ENCODE data around the gene SSH2.
"Not testable (repeated sequence)": the region's sequence is repeated elsewhere in the genome, so short reads cannot be mapped to it uniquely, and the experiment has no call there.

Gene SSH2

DNA sequence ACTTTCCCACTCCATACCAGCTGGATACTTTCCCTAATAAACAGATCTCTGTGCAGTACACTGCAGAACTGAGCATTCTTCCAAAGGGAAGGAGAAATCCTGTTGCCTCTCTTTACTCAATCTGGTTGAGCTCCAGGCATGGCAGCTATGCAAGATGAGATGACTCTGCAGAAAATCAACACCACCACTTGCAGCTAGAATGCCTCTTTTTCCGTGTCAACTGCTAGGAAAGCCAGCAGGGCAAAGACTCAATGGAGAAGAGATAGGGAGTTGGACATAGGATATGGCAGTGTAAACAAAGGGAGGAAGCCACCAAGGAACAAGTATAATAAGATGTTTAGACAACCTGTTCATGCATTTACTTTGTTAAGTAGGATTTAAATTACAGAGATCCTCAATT lies 266.9 kb downstream of the SSH2 start:
- DNase-seq (ENCODE audit: low read depth): no peak

DNA sequence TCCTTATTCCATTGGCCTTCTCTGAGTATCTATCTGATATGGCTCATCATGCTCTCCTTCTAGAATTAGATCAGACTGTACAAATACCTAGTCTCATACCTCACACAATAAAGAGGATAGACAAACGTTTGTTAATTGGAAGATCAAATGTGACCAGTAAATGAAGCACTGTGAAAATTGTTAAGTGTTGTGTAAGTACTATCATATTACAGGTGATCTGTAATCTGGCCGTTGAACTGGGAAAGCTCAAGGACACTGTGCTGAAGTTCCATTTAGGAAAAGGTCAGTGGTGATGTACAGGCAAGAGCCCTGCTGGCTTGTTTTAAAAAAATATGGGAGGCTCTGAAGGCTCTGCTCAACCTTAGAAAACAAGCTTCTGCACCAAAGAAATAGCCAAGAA lies 268.8 kb downstream of the SSH2 start:
- DNase-seq (ENCODE audit: low read depth): no peak

DNA sequence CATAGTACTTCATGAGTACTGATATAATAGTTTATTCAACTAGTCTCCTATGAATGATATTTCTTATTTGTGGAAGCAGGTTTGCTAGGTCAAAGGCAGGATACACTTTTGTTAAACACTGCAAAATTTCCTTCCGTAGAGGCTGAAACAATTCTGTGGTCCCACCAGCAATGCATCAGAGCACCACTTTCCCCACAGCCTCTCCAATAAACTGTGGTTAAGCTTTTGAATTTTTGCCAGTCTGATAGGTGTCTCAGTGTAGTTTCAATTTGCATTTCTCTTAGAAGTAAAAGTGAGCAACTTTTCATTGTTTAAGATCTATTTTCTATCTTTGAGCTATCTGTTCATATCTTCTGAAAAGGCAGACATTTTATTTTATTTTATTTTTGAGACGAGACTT lies 270.9 kb downstream of the SSH2 start:
- no peak for DNase-seq (ENCODE audit: low read depth)

DNA sequence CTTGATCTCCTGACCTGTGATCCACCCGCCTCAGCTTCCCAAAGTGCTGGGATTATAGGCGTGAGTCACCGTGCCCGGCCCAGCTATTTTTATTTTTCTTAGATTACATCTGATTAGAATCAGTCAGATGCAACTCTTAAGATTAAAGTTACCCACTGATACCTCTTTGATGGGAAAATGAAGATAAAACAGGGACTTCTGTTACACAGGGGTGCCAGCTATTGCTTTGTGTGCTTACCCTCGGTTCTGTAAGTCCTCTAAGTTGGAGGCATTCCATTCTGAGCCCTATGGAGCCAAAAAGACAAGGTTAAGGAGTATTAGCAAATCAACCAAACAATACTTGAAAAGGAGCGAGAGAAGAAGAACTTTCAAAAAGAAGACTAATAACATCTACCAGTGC lies 274.7 kb downstream of the SSH2 start:
- no peak for DNase-seq (ENCODE audit: low read depth)

DNA sequence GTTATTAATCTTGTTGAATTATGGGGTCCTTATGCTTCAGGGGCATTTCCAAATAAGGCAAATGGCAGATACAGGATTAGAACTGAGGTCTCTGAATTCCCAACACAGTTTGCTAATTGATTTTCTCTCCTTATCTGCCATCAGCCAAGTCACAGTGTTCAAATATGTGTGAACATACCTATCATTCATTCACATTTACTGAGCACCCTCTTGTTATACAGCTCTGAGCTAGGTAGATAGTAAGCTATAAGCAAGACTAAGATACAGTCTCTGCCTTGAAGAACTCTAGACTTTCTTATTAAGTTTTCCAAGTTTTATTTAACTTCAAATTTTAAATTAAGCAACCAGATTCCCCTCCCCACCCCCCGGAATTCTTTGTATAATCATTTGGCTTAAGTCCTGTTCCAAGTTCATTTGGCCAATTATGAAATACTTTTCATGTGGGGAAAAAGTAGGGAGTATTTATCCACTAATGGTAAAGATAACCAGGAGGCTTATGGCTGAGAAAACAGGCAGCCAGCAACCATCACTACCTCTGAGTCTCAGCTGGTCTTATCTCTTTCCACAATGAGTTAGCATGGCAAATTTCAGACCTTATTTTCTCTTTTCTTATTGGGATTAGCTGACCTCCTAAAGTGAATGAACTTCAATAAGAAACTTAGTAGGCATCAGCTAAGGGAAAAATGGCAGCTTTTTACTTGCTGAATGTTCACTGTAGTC lies 275.9 kb downstream of the SSH2 start:
- DNase-seq (ENCODE audit: low read depth): no peak

DNA sequence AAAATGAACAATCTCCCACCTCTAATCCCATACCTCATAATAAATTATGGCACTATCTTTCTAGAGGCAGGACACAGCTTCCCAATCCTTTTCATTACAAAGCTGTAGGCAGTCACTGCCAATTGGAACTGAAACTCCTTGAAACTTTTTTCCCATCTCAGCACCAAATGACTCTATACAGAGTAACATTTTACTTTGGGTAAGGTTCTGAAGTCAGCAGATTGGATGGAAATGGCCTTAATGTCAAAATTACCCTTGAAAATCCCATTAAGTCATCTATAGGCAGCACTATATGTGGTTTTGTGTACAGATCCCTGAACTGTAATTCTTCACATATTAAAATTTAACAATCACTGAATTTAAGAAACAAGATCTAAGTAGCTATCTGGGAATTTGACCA lies 277.1 kb downstream of the SSH2 start:
- DNase-seq (ENCODE audit: low read depth): no peak

DNA sequence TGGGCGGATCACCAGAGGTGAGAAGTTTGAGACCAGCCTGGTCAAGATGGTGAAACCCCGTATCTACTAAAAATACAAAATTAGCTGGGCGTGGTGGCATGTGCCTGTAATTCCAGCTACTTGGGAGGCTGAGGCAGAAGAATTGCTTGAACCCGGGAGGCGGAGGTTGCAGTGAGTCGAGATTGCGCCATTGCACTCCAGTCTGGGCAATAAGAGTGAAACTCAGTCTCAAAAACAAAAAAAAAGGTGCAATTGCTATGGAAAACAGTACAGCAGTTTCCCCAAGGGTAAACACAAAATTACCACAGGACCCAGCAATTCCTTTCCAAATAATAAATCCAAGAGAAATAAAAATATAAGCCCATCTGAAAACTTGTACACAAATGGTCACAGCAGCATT lies 278.1 kb downstream of the SSH2 start:
- not testable (repeated sequence) for DNase-seq (ENCODE audit: low read depth)

DNA sequence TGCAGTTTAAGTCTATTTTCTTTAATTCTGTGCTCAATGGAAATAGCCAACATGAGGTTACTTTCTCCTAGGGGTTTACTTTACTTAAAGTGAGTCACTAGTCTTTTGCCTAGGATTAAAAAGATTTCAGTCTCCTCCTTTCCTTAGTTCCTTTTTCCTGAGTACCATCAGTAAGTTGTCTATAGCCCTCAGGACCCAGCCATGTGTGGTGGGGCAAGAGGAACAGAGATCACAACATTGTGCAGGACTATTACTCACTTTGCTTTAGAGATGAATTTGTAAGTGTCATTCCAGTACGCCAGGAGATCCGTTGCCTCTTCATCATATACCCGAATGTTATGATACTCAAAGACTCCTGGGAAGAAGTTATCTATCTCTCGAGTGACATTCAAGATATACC lies 279.6 kb downstream of the SSH2 start:
- no peak for DNase-seq (ENCODE audit: low read depth)

DNA sequence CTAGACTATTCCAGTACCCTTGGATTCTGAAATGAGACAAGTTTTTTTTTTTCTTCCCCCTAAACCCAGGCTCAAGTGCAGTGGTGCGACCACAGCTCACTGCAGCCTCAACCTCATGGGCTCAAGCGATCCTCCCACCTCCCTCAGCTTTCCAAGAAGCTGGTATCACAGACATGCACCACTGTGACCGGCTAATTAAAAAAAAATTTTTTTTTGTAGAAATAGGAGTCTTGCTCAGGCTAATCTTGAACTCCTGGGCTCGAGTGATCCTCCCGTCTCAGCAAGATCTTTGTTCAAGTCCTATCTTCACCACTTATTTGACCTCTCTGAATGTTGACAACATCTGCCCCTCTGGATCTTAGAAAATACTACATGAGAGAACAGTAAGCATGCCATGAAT lies 280.7 kb downstream of the SSH2 start:
- no peak for DNase-seq (ENCODE audit: low read depth)

DNA sequence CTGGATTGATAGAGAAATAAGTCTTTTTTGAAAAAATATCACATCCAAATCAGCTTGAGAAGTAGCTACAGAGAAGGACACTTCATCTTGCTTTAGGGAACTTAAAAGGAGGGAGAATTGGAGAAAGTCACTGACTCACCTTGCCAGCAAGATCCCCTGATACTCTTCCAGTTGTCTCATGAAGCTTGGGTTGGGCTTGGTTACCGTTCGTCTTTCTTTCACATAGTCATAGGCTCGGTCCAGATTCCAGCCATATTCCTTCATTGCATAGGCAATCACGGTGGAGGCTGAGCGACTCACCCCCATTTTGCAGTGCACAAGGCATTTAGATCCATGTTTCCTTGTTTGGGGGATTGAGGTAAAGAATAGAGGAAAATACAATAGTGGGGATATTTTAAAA lies 282.0 kb downstream of the SSH2 start:
- no peak for DNase-seq (ENCODE audit: low read depth)

DNA sequence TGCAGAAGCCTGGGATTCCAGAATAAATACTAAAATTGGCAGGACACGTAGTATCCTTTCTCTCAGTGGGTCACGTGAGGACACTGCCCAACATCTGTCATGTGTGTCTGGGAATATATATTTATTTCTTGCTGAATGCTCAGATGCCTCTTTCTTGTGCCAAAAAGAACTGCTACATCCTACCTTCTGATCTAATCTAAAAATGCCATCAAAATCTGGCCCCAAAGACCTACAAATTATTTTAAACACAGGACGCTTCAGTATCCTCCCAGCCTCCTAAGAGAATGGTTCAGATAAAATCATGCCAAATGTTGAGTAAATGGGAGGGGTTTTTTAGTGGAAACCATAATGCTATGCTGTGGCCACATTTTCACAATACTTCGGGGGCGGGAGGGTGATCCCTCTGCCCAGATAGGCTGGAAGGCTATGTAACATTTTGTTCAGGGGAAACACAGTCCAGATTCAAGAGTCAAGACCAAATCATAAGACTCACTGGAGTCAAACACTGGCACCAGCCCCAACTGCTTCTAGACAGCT lies 284.4 kb downstream of the SSH2 start:
- peak; percentile 79 for DNase-seq (ENCODE audit: low read depth)

DNA sequence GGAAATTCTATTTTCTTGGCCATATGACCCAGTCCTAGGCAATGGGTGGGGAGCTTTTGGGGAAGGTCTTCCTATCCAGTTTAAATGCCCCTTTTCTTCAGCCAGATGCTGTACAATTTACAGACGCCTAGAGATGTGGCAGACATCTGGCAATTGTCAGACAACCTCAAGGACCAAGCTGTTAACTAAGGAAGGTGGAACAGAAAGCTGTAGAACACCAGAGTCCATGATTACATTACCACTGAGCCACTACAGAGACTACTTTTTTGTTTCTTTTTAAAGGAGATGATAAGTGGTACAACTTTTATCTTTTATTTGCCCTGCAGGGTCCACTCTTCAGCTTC lies 286.2 kb downstream of the SSH2 start:
- DNase-seq (ENCODE audit: low read depth): no peak

DNA sequence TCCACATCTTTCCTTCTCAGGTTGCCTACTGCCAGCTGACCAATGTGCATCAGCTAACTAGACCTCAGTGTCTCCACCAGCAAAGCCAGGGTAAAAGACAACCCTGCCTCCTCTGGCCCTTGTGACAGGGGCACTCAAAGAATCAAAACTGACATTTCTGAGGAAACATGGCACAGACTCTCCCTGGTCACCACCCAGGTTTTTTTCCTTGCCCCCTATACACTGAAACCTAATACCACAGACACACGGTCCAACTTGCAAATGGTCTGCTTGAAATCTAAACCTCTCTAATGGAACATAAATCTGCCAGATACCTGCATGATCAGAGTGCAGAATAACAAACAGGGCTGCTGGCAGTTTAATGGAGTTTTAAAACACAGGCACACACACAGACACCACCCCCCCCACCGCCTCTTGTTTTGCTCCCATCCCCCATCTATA lies 287.8 kb downstream of the SSH2 start:
- no peak for DNase-seq (ENCODE audit: low read depth)

DNA sequence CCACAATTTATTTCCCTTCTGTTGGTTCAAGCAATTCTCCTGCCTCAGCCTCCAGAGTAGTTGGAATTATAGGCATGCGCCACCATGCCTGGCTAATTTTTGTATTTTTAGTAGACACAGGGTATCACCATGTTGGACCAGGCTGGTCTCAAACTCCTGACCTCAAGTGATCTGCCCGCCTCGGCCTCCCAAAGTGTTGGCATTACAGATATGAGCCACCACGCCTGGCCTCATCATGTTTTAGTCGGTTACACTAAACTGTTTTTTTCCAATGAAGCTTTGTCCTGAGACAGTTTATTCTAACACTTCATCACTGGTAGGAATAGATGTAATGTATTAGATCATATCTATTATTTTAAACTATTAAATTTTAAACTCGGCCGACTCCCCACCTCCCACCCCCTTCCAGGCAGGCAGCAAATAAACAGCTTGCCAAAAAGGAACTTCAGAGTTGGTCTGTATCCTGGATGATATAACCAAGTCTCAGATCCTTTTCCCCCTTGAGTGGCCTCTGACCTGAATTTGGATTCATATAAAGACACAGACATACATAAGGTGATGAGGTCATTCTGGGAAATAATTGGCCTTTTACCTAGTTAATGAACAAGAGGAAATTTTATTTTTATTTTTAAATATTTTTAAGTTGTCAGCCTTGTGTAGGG lies 288.9 kb downstream of the SSH2 start:
- DNase-seq (ENCODE audit: low read depth): no peak

DNA sequence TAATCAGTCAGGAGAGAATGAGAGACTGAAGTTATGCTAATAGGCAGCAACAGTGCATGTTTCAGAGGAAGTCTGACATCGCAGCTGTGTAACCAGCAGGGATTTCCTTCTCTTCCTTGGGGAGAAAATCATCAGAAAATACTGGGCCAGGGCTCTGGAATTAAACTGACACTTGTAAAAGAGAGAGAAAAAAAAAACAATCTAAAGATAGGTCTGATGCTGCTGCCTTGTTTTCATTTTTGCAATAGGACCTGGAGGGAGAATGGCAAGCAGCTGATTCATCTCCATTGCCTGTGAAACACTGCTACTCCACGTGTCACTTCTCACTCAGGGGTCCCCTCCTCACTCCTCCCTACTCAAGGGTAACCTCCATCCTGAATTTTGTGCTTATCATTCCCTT lies 289.6 kb downstream of the SSH2 start:
- peak; percentile 39 for DNase-seq (ENCODE audit: low read depth)

DNA sequence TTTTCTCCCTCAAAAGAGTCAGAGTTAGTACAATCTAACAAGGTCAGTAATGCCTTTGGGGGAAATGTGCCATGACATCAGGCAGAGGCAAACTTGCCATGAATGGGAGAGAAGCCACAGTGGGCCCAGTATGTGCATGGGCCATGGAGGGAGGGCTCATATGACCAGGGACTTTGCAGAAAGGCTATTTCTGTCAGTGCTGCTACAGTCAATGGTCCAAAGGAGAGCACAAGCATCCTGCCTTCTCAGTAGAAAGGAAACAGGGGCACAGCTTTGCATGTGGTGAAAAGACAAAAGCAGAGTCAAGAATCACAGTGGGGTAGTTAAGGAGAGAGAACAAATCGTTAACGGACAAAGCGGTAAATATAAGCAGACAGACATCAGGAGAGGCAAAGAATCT lies 296.1 kb downstream of the SSH2 start:
- DNase-seq (ENCODE audit: low read depth): no peak

DNA sequence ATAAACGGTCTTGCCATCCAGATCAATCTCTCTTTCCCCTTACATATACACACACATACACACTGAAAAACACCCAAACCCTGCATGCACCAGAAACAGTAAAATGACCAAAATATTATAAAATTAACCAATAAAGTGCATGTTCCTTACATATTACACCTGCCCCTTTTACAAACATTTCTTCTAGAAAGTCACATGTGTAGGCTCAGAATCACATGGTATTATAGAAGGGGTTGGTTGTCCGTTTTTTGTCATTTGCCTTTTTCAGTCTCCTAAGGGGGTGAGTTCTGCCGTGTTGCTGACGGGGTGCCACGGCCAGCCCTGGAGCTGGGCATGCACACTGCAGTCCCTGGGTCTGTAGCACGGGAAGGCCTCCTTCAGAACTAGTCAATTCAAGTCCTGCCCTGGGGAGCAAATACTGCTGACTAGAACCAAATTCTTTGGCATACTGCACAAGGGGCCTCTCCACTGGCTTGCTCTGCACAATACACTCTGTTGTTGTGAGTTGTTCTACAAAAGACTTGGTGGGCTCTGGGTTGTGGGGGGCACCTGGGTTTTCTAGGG lies 299.3 kb downstream of the SSH2 start:
- DNase-seq (ENCODE audit: low read depth): no peak

DNA sequence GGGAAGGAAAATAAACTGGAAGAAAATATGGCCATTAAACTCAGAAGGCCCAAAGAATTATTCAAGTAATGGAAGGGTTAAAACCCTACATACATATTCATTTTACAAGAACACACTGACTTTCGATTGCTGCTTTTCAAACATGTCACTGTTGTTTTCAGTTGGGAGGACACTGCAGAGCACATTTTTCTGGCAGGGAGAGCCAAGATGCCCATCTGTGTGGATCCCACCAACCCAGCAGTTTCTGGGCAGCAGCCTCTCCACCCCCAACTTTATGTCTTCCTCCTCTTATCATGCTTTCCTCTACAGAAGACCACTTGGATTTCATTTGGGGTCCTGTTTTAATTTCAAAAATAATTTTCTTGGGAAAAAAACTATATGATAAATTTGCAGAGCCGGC lies 300.2 kb downstream of the SSH2 start:
- no peak for DNase-seq (ENCODE audit: low read depth)

DNA sequence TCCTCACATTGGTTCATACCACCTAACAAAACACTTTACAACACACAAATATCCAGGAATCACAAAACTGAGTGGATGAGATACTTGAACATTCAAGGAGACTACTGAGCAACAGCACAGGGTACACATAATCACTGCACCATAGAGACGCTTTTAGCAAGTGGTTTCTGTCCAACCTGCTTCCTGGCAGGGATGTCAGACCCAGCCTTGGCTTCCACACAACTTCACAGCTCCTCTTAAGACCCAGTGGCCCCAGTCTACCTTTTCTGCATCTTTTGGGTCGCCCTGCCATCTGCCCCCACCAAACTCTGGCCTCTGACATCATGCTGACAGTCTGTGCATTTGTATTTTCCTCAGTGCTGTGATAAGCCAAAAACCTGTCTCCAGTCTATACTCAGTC lies 301.4 kb downstream of the SSH2 start:
- no peak for DNase-seq (ENCODE audit: low read depth)

DNA sequence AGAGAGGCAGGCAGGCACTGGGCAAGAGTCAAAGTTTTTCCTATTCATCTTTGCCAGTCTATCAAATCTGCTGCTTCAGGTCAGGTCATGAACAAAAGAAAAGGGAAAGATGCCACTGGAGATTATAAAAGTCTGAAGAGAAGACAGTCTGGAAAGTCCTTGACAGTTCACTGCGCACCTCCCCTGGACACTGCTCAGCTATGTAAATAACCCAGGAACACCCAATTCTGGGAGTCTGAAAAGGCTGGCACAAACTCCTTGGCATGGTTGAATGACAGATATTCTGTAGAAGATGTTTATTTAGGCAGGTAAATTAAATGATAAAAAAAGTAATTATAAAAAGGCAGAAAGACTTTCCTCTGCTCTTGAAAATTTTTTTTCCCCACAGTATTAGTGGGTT lies 302.1 kb downstream of the SSH2 start:
- no peak for DNase-seq (ENCODE audit: low read depth)

DNA sequence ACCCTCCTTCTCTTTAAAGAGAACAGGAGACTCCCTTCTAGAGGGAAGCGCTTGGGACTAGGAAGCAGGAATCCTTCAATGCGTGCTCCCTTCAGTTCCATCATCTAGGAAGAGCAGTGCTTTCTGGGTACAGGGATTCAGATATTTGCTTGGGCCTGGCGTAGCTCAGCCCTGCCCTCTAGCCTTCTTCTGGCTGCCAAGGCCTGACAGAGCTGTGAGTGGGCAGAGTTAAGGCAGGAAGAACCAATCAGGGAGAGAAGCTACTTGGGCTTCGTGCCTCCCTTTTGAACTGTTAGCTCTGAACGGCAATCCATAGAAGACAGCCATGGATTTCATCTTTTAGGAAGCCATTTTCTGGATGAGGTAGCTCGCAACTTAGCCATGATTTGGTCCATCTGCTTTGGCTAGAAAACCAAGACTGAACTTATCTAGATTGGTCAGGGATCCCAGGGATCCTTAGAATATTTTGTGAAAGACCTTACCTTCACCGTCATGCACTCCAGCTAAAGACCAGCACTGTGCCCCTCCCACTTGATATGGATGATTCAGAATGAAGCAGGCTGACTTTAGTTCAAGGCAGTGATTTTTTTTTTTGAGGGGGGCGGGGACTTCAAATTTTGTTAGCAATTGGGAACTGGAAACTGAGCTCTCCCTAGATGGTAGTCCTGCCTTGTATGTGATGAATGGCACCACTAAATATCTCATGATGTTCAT lies 304.8 kb downstream of the SSH2 start:
- no peak for DNase-seq (ENCODE audit: low read depth)

DNA sequence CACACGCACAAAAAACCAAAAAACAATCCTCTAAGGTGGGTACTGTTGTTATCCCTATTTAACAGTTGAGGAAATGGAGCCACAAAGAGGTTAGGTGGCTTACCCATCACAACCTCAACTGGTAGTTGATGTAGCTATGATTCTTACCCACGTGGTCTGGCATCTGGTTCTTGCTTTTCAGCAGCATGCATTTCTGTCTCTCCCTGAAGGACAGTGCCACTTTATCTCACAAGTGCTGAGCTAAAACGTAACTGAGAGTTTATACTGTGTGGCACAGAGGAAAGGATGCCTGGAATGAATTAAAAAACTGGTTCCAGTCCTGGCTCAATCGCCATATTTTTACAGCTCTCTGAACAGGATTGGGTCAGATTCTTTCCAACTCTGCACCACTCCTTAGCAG lies 305.4 kb downstream of the SSH2 start:
- no peak for DNase-seq (ENCODE audit: low read depth)

DNA sequence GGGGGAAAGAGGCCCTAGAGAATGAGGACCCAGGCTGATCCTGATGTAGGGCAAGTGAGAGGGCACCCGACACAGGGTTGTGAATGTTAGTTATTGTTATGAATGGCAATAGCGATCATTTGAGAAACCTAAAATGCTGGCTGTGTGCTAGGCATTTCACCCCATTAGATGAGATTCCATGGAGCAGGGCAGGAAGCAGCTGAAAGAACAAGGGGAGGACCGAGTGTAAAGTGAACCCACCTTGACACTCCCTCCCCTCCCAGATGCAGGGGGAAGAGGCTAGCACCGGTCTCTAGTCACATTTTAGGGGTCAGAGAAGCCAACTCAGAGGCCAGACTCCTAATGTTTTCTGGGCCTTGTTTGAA lies 306.8 kb downstream of the SSH2 start:
- no peak for DNase-seq (ENCODE audit: low read depth)

Data from GM04503 (cell line).